BE2C (cell line): ENCODE data around the gene NEUROD1.

Source experiments
- DNase-seq: peaks from one replicate; pipeline ENCODE4 v3.0.0-alpha.2; 2020
- H3K27me3 ChIP-seq: fragments of 250-450 bp; sonication (Bioruptor Pico); 2 replicates; pipeline ENCODE4 v1.5.1; 2020; ENCODE audit warnings: mild to moderate bottlenecking
- H3K36me3 ChIP-seq: fragments of 250-450 bp; sonication (Bioruptor Pico); 2 replicates; pipeline ENCODE4 v1.5.1; 2020; ENCODE audit warnings: mild to moderate bottlenecking
- H3K4me1 ChIP-seq: fragments of 250-450 bp; sonication (Bioruptor Pico); 2 replicates; pipeline ENCODE4 v1.5.1; 2020
- H3K4me3 ChIP-seq: 2 replicates; pipeline ENCODE4 v1.5.1; 2011; ENCODE audit warnings: low read depth, low read length
- H3K9me3 ChIP-seq: fragments of 250-450 bp; sonication (Bioruptor Pico); 2 replicates; pipeline ENCODE4 v1.5.1; 2020
- TF ChIP-seq, protein P1 (sequence below): IDR thresholded peaks from 2 replicates; pipeline ENCODE4 v1.5.1; 2012; ENCODE audit warnings: mild to moderate bottlenecking, low read depth, low read length

The NEUROD1 gene

DNA sequence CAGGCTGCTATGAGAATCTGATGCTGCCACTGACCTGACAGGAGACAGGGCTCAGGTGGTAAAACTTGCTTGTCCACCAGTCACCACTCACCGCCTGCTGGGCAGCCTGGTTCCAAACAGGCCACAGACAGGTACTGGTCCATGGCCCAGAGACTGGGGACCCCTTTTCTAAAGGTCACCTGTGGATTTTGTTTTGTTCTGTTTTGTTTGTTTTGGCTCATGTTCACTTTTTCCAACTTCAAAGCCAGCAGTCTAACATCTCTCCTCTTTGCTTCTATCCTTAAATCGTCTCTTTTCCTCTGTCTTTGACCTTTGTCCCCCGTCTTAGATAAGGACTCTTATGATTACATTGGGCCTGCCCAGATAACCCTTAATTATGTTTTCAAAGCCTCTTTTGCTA is 20.1 kb downstream of the NEUROD1 start:
- no peak overlapping the region for H3K4me3 ChIP-seq
- no peaks in the 10 kb centered on the region for H3K4me1 ChIP-seq

DNA sequence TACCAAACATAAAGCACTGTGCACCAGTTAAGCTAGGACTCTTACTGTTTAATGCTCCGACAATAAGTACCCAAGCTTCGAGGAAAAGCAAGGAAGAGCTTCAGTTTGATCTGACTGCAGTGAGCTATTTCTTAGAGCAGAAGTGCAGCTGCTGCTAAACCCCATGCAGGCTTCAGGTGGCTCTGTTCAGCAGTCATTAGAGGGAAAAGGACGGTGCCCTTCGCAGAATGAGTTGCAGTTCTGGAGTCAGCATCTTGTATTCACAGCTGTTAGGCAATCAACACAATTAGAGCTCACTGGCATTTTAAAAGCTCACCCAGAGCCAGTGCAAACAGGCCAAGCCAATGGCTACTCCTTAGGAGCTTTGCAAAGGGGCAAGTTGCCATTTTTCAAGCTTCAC is 21.9 kb downstream of the NEUROD1 start:
- no peaks in the 10 kb centered on the region for H3K9me3 ChIP-seq

More for the DNA sequence above, 20.1 kb downstream of the NEUROD1 start:
- H3K9me3 ChIP-seq: no peaks in the 10 kb centered on the region
- DNase-seq: no peak
- H3K27me3 ChIP-seq: peaks cover 9% of the 10 kb centered on the region; the same call in 1 of the 2 replicates
- H3K36me3 ChIP-seq: no peaks in the 10 kb centered on the region
- TF ChIP-seq, protein P1, sequence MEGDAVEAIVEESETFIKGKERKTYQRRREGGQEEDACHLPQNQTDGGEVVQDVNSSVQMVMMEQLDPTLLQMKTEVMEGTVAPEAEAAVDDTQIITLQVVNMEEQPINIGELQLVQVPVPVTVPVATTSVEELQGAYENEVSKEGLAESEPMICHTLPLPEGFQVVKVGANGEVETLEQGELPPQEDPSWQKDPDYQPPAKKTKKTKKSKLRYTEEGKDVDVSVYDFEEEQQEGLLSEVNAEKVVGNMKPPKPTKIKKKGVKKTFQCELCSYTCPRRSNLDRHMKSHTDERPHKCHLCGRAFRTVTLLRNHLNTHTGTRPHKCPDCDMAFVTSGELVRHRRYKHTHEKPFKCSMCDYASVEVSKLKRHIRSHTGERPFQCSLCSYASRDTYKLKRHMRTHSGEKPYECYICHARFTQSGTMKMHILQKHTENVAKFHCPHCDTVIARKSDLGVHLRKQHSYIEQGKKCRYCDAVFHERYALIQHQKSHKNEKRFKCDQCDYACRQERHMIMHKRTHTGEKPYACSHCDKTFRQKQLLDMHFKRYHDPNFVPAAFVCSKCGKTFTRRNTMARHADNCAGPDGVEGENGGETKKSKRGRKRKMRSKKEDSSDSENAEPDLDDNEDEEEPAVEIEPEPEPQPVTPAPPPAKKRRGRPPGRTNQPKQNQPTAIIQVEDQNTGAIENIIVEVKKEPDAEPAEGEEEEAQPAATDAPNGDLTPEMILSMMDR: no peak

DNA sequence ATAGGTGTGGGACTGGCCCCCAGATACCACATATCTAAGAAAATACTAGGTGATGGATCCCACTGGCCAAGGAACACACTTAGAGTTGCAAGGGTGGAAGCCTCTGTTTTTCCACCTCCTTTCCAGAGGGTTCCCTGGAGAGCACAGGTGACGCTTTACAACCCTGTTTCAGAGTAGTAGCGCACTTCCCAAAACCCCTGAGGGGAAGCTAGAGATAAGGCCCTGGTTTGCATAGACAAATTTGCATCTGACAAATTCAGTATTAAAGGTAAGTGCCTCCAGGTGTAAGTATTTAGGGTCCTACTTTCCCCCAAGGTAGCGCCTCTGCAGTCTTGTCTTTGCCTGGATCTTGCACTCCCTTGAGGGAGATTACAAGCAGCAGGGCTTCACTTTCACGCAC is 22.9 kb downstream of the NEUROD1 start:
- no peaks in the 10 kb centered on the region for H3K9me3 ChIP-seq
- DNase-seq: no peak
- H3K27me3 ChIP-seq: peaks cover 9% of the 10 kb centered on the region; the same call in 1 of the 2 replicates
- H3K4me1 ChIP-seq: no peaks in the 10 kb centered on the region
- H3K4me3 ChIP-seq: no peak overlapping the region
- no peaks in the 10 kb centered on the region for H3K36me3 ChIP-seq
- TF ChIP-seq, protein P1: no peak

More for the DNA sequence above, 21.9 kb downstream of the NEUROD1 start:
- H3K36me3 ChIP-seq: no peaks in the 10 kb centered on the region
- no peak for DNase-seq
- peaks cover 9% of the 10 kb centered on the region; the same call in 1 of the 2 replicates for H3K27me3 ChIP-seq
- TF ChIP-seq, protein P1: no peak
- no peak overlapping the region for H3K4me3 ChIP-seq
- no peaks in the 10 kb centered on the region for H3K4me1 ChIP-seq

DNA sequence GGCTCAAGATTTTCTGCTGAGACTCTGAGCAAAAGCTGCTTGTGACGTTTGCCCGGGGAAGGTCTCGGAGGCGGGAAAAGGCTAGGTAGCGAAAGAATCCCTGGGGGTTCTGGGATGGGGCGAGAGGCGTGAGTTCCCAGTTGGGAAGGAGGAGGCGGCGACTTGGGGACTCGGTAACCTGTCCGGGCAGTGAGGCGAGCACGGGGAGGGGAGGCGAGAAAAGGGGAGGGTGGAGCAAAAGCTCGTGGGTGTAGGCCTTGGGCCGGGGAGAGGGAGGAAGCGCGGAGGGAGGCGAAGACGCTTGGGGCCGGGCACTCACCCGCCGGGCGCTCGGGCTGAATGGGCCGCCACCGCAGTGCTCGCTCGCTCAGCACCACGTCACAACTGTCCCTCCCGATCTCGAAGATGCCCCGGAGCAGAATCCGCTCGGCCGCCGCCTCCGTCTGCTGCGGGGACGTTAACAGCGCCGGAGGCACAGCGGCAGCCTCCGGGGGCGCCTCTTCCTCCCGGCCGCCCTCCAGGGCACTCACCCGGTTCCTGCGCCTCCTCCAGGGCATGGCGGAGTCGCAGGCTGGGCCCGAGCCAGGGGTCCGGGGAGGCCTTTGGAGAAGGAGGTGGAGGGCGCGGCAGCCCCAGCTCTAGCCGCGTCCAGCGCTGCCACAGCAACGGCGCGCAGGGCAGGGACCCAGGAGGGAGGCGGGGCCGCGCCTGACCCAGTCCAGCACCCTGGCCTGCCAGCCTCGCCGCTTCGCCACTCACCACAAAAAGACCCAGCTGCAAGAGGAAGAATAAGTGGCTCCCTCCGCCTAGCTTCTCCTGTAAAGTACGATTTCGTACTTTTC is 23.6 kb downstream of the NEUROD1 start, which contains the start of gene CERKL:
Gene CERKL, minus strand, starts transcription at position 656 of the 842 bp plus-strand sequence. Its CDS starts 99 bp downstream, at position 557.
- no peaks in the 10 kb centered on the region for H3K9me3 ChIP-seq
- H3K36me3 ChIP-seq: no peaks in the 10 kb centered on the region
- no peaks in the 10 kb centered on the region for H3K4me1 ChIP-seq
- H3K4me3 ChIP-seq: 0 out of 2 replicates have a peak within 1 kb of the TSS, but pooled peaks have one; percentile 11
- peak; percentile 13 for DNase-seq
- TF ChIP-seq, protein P1: no peak
- H3K27me3 ChIP-seq: peaks cover 9% of the 10 kb centered on the region; the same call in 1 of the 2 replicates

DNA sequence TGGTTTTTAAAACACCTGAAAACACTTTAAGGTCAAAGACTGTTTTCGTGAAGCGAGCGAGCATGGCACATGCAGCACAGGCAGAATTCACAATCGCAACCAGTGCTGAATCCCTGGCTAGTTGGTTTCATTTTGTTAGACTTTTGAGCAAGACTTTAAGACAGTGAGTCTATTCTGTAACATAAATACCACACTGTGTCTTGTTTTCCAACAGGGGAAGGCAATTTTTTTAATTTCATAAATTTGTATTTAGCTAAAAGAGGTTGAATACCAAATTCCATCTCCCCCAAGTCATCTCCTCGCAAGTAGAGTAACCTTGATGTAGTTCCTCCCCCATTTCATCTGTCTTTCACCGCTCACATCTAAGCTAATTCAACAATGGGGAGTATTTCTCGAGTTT is 24.8 kb downstream of the NEUROD1 start:
- no peak for DNase-seq
- H3K36me3 ChIP-seq: no peaks in the 10 kb centered on the region
- TF ChIP-seq, protein P1: no peak
- no peak overlapping the region for H3K4me3 ChIP-seq
- peaks cover 9% of the 10 kb centered on the region; the same call in 1 of the 2 replicates for H3K27me3 ChIP-seq
- no peaks in the 10 kb centered on the region for H3K4me1 ChIP-seq
- H3K9me3 ChIP-seq: no peaks in the 10 kb centered on the region
